Activated T-helper 1 cell treated with anti-CD3 and anti-CD28 coated beads, Interleukin-2, amount 50 U/mL, for 16 hours (primary cell): ENCODE results near the gene SCAPER.
"Not testable (repeated sequence)": the region's sequence is repeated elsewhere in the genome, so short reads cannot be mapped to it uniquely, and the experiment has no call there.

Source experiments
- DNase-seq, 2 donors: peaks; one replicate each; pipeline ENCODE4 v3.0.0-alpha.2; 2020; ENCODE audit warnings: low read depth in 1 of 2, low spot score in 1 of 2

Gene SCAPER

DNA sequence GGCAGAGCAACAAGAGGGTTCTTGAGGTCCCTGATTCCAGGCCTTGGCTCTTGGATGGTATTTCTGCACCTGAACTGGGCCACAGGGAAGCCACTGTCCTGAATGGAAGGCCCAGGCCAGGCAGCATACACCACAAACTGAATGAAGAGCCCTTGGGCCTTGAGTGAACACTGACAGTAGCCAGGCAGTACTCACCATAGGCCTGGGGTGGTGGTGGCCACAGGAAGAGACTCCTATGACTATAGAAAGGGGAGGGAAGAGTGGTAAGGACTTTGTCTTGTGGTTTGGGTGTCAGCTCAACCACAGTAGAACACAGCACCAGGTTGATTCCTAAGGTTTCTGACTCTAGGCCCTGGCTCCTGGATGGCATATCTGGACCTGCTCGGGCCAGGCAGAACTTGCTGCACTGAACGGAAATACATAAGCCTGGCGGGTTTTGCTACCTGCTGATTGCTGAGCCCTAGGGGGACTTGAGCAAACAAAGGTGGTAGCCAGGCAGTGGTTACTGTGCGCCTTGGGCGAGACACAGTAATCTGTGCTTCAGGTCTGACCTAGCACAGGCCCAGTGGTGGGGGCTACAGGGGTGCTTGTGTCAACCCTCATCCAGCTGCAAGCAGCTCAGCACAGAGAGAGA is 327.1 kb downstream of the SCAPER start:
- no peak for DNase-seq

DNA sequence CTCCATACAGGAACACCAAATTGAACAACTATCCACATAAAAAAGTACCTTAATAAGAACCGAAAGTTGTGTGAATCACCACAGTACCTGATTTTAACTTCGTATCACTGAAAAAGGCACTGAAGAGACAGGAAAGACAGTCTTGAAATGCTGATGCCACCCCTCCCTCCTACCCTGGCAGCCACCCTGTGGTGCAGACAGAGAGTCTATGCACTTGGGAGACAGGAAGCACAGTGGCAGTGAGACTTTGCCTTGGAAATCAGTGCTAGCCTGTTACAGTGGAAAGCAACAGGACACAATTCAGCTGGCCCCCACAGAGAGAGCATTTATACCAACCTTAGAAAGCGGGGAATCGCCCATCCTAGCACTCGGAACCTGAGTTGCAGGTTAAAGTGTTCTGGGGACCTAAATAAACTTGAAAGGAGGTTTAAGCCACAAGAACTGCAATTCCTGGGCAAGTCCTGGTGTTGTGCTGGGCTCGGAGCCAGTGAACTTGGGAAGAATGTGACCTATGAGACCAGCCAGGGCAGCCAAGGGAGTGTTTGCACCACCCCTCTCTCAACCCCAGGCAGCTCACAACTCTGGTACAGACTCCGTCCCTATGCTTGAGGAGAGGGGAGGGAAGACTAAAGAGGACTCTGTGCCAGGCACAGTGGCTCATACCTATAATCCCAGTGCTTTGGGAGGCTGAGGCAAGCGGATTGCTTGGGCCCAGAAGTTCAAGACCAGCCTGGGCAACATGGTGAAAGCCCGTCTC is 328.4 kb downstream of the SCAPER start:
- DNase-seq, result no peak

DNA sequence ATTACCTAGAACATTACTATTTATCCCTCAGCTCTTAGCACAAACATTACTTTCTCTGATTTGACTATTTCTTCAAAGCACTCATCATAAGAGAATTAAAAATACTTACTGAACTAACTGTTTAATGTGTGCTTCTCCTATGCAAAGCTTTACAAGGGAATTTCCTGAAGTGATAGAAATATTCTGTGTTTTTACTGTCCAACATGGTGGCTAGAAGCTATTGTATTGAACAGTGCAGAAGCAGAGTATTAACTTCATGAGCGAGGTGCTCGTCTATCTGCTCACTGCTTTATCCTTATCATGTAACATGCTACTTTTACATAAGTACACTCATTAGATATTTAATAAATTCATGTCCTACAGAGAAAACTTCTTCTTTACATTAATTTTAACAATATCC is 329.5 kb downstream of the SCAPER start:
- DNase-seq, result no peak

DNA sequence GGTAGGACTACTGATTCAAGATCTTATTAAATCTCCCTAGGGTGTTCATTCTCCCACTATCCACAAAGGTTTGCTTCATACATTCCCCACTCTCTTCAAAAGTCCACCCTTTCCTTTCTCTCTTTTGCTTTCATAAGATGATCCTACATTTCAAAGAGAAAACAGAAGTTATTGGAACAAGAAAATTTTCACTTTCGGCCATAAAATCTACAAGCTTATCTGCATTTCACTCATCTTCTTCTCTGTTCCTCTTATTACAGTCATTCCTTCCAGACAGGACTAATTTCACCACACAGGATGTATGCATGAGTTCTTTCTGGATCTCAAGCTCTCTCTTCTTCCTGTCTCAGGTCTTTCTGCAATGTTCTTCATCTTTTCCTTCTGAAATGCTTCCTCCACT is 329.9 kb downstream of the SCAPER start:
- no peak for DNase-seq

DNA sequence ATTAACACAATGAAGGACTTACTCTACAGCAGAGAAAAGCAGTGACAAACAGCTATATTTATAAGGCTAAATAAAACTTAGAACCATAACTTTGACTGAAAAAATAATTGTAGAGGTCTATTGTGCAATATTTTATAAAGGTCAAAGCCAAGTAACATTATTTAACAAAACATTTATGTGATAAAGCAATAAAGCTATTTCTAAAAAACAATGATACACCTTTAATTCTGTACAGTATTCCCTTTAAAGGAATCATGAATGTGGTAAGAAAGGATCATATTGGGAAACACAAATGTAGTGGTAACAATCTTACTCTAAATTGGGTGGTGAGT is 332.2 kb downstream of the SCAPER start:
- no peak for DNase-seq

DNA sequence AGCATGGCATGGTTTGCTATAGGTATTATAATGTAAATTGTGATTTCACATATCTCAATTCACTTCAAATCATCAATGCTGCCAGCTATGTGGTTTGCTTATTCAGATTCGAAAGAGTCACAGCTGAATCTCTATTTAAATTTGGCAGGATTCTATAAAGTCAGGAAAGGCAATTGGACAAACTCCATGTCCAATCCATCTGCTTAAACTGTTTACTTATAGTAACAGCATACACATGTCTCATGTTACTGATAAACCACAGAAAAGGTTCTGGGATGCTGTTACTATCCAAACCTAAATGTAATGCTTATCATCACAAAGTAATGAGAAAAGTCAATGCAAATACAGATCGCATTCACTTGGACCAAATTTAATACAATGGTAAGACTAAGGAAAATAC is 338.9 kb downstream of the SCAPER start:
- DNase-seq, result no peak

DNA sequence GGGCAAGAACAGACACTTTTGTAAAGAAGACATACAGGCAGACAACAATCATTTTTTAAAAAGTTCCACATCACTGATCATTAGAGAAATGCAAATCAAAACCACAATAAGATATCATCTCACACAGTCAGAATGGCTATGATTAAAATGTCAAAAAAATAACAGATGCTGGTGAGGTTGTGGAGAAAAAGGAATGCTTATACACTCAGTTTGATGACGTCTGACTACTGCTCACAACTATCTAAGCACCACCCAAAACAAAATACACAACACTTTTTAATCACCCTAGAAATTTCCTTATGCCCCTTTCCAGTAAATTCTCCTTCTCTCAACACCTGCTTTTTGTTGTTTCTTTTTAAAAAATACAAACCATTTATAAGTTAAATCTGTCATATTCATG is 339.8 kb downstream of the SCAPER start:
- no peak for DNase-seq

DNA sequence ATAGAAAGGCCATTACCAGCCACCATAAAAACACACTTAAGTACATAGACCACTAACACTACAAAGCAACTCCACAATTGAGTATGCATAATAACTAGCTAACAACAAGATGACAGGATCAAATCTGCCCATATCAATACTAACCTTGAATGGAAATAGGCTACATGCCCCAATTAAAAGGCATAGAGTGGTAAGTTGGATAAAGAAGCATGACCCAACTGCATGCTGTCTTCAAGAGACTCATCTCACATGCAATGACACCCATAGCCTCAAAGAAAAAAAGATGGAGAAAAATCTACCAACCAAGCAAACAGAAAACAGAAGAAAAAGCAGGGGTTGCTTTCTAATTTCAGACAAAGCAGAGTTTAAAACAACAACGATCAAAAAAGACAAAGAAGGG is 349.9 kb downstream of the SCAPER start:
- no peak for DNase-seq

DNA sequence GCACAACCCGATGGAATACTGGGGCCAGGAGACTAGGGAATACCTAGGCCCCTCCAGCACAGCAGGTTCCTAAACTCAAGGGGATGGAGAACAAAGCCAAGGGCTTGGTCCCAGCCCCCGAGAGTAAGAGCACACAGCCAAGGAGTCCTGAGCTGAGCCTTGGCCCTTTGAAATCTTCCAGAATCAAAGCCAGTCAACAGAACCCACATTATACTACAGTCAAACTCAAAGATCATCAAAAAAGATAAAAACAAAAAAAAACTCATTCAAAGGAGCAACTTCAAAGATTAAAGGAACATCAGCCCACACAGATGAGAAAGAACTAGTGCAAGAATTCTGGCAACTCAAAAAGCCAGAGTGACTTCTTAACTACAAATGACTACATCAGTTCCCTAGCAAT is 351.6 kb downstream of the SCAPER start:
- DNase-seq, result no peak

DNA sequence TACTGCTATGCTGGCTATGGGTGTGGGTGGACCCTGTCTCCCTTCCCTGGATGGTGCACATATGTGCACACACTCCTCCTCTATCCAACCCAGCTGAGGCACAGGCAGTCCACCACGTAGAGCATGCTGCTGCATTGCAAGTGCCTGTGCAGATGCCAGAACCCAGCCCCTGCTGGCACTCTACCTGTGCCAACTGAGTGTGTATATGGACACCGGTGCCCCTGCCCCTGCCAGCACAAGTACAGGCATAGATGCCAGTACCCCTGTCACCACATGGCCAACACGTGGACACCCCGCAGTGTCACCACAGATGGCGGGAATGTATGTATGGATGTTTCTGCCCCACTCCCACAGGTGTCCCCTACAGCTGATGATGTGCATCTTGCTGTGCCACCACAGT is 352.0 kb downstream of the SCAPER start:
- DNase-seq, result no peak

DNA sequence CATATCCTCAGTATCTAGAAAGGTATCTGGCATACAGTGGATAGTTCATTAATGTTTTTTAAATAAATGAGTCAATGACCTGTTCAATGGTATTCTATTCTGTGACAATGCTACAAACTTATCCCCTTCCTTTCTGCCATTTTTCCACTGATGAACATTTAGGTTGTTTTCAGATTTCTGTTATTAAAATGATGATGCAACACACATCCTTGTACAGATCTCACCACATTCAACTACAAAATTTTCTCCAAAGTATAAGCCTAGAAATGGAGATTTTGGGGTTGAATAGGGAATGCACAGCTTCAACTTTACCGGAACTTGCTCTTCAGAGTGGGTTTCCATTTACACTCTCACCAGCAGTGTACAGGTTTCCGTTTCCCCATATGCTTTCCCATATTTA is 358.3 kb downstream of the SCAPER start:
- no peak for DNase-seq

DNA sequence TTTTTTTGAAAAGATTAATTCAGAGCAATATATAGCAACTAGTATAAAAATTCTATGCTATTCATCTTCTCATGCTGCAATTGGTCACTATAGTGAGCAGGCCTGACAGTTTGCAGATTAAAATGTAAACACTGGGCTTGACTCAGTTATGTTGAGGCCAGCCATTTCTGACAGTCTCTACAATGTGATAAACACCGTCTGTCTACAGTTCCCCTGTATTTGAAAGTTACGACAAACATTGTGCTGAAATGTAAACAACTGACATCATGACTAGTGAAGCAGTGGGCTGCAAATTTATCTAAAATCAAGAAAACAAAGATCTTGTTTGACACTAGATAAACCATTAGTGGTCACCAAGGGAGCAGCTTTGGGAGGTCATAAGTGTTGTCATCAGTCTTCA is 371.1 kb downstream of the SCAPER start:
- no peak for DNase-seq

DNA sequence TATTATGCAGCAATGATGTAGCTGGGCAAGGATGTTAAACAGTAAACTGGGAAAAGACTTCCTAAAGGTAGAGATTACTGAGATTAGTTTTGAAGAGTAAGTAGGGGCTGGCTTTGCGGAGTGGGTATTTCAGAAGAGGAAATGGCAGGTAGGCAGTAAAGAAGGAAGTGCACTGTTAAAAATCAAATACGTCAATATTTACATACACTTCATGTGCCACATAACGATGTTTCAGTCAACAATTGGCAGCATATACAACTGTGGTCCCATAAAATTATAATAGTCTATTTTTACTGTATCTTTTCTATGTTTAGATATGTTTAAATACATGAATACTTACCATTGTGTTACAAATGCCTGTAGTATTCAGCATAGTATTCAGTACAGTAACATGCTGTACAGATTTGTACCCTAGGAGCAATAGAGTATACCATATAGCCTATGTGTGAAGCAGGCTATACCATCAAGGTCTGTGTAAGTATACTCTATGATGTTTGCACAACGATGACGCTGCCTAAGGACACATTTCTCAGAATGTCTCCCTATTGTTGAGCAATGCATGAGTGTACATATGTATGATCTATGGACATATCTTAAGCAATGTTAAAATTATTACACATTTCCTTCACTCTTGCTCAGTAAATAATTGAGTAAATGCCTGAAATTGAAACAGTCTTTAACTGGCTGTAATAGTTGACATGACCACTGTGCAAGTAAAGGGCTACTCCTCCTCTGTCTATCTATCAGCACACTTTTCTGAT is 371.9 kb downstream of the SCAPER start:
- DNase-seq, result no peak

DNA sequence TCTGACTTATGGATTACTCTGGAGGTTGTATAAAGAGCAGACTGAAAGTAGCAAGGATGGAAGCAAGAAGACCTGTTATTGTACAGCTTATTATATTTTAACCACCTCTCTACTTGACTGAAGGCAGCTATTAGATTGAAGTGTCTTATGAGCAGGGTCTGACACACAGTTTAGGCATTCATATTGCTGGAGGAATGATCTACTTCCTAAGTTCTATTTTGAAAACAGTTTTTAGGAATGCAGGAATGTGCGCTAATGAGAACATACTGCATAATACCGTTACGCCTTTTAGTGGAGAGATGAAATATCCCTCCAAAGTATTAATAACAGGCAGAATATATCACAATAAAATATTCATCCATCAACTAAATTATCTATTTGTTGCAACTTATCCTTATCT is 375.2 kb downstream of the SCAPER start:
- DNase-seq, result no peak

DNA sequence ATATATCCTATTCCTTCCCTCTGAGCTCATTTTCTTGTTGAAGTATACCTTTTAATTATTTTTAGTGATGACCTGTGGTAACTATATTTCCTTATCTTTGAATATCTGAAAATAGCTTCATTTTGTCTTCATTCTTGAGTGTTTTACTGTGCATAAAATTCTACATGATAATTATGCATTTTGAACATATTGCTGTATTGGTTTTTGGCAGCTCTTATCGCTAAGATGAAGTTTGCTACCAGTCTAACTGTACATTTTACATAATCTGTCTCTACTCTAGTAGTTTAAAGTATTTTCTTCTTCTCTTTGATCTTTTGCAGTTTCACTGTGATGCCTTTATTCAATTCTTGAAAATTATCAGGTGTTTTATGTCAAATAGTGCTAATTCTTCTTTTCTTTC is 379.0 kb downstream of the SCAPER start:
- DNase-seq, result no peak

DNA sequence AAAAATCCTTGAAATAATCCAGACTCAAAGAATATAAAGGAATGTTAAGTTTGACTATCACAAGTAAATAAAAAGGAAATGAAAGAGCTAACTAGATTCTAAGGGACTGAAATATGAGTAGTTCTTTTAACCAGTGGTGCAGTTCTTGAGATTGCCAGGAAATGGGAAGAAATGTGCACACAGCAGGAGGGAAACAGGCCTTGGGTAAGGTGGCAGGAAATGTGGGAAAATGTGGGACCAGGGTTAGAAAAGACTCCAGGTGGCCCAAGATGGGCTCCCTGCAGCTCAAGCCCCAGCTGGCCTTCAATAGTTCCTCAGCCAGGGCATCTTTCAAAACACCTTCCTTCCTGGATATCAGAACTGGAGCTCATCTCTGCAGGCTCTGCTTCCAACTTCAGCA is 387.2 kb downstream of the SCAPER start:
- no peak for DNase-seq

DNA sequence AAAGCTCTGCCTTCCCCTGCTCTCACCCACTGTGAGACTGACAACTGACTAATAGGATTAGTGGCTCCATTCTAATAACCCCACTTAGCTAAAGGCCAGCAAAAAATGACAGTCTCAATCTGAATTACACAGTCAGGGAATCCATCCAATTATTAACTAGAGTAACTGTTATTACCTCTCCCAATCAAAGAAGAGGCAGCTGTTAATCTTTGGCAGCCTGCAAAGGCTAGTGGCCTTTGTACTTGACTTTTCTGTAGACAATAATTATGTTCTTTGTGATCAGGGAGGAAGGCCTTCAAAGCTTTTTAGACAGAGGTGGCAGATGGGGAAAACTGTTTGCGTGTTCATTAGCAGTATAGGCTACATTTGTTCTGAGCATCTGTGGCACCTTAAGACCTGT is 390.9 kb downstream of the SCAPER start:
- DNase-seq, result no peak

DNA sequence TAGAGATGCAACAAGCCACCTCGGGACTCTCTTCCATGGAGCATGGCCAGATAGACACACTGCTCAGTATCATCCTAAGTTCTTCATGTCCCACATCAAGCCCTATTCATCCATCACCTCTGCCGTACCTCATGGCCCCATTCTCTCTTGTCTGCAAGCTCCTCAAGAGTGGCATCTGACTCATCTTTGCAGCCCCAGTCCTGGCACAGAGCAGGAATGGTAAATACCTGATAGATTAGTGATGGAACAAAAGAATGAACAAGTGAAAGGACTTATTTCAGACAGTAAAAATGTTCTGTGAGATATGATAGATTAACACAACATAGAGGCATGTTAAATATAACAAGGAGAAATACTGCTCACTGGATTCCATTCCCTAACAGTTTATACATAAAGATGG is 392.2 kb downstream of the SCAPER start:
- no peak for DNase-seq

DNA sequence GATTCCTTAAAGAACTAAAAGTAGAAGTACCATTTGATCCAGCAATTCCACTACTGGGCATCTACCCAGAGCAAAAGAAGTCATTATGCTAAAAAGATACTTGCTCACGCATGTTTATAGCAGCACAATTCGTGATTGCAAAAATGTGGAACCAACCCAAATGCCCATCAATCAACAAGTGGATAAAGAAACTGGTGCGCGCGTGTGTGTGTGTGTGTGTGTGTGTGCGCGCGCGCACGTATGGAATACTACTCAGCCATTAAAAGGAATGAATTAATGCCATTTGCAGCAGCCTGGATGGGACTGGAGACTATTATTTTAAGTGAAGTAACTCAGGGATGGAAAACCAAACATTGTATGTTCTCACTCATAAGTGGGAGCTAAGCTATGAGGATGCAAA is 394.5 kb downstream of the SCAPER start:
- DNase-seq, result not testable (repeated sequence)

DNA sequence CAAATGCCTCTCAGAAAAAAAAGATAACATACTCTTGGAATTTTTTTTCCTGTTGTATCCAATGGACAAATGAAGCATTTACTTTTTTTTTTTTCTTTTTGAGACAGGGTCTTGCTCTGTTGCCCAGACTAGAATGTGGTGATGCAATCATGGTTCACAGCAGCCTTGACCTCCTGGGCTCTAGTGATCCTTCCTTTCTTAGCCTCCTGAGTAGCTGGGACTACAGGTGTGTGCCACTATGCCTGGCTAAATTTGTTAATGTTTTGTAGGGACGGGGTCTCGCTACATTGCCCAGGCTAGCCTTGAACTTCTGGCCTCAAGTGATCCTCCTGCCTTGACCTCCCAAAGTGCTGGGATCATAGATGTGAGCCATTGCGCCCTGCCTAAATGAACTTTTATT is 401.3 kb downstream of the SCAPER start:
- DNase-seq, result no peak

DNA sequence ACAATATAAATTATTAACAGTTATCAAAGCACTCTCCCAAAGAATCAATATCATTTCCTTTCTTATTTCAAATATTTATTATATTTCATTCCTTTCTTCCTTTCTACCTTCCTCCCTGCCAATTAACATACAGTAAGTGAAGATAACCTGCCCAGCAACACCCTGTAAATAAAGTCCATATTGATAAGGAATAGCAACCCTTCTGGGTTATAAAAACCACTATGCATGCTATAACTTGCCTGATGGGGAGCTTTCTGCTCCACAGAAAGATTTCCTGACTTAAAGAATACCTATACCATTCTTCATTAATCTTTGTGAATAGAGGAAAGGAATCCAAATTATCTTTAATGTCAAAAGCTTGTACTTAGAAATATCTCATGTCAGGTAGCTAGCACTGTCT is 402.0 kb downstream of the SCAPER start:
- DNase-seq, result no peak

DNA sequence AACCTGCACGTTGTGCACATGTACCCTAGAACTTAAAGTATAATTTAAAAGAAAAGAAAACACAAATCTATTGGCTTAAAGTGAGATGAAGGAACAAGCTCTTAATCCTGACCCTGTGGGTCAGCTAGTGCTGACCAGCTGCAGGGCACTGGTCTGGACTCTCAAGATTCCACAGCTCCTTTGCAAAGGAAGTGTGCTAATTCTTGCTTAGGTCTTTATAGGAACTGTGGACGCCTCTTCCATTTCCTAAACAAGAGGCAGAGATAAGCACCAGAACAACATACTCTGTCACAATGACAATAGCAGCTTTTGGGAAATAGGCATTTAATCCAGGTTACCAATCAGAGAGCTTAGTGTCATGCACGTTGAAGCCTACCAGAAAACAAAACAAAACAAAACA is 402.5 kb downstream of the SCAPER start:
- no peak for DNase-seq

DNA sequence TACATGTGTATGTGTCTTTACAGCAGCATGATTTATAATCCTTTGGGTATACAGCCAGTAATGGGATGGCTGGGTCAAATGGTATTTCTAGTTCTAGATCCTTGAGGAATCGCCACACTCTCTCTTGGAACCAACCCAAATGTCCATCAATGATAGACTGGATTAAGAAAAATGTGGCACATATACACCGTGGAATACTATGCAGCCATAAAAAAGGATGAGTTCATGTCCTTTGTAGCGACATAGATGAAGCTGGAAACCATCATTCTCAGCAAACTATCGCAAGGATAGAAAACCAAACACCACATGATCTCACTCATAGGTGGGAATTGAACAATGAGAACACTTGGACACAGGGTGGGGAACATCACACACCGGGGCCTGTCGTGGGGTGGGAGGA is 403.0 kb downstream of the SCAPER start:
- DNase-seq, result not testable (repeated sequence)
